ENCODE results near the gene MAPK6.
"Not testable (repeated sequence)": the region's sequence is repeated elsewhere in the genome, so short reads cannot be mapped to it uniquely, and the experiment has no call there.

Gene MAPK6

DNA sequence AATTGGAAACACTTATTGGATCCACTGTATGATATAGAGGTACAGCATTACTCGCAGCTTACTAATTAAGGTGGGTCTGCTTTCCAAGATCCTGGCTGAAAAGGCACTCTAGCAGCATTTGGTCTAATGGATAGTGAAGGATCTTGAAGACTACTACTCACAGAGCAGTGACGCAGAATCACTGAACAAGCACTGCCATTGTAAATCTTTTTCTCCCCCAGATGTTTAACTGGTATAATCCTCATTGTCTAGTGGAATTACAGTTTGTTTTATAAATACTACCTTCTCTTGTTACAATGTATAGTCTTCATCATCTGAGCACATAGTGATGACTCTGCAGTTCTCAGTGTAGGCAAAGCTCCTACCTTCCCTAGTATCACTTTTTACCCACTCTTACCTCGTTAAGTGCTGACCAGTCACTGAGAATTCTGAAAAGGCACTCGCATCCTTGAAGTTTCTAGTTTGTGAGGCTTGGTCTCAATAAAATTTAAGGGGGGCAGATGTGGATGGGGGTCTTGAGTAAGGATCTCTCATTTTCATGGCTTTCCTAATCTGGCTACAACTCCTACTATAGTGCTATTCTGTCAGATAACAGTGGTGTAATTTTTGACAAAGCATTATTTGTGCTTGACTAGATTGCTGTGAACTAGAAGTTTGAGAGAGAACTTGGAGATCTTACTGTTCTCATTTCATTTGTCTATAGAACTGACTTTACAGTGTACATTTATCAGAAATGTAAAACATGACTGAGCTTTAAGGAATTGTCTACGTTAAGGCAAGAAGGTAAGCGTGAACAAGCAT is 23.2 kb downstream of the MAPK6 start:
- DNase-seq: no peak

DNA sequence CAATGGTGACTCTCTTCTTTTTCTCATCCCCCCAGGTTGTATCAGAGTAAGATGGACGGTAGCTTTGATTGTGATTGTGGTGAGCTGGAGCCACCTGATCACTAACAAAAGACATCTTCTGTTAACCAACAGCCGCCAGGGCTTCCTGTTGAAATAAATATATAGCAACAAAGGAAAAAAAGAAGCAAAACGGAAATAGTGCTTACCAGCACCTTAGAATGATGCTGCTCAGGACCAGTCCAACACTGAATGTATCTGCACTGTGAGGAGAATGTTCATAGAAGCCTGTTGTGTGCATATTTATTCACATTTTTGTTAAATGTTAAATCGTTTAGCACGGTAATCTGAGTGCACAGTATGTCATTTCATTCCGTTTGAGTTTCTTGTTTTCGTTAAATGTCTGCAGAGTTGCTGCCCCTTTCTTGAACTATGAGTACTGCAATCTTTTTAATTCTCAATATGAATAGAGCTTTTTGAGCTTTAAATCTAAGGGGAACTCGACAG is 26.8 kb downstream of the MAPK6 start:
- DNase-seq: peak in 3 of 5 experiments; percentile 26 to 89 (median 57)

DNA sequence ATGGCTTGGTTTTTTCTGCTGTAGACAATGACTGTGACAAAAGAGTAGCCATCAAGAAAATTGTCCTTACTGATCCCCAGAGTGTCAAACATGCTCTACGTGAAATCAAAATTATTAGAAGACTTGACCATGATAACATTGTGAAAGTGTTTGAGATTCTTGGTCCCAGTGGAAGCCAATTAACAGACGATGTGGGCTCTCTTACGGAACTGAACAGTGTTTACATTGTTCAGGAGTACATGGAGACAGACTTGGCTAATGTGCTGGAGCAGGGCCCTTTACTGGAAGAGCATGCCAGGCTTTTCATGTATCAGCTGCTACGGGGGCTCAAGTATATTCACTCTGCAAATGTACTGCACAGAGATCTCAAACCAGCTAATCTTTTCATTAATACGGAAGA is 27.5 kb downstream of the MAPK6 start:
- DNase-seq: not testable (repeated sequence)

DNA sequence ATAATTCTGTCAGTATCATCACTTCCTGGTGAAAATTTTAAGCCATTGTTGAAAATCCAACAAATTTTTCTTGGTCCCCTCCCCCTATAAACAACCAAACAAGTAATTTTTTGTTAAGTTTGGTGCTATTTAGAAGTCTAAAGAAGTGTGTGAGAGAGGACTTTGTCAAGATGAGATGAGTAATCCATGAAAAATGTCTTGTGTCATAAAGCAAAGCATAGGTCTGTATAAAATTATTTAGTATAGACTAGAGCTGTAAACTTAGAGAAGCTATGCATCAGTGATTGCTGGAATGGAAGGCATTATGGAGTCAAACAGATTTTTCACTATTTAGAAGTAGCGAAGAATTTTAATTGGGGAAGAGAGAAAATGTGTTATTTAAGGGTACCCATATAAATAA is 31.4 kb downstream of the MAPK6 start:
- DNase-seq: no peak

DNA sequence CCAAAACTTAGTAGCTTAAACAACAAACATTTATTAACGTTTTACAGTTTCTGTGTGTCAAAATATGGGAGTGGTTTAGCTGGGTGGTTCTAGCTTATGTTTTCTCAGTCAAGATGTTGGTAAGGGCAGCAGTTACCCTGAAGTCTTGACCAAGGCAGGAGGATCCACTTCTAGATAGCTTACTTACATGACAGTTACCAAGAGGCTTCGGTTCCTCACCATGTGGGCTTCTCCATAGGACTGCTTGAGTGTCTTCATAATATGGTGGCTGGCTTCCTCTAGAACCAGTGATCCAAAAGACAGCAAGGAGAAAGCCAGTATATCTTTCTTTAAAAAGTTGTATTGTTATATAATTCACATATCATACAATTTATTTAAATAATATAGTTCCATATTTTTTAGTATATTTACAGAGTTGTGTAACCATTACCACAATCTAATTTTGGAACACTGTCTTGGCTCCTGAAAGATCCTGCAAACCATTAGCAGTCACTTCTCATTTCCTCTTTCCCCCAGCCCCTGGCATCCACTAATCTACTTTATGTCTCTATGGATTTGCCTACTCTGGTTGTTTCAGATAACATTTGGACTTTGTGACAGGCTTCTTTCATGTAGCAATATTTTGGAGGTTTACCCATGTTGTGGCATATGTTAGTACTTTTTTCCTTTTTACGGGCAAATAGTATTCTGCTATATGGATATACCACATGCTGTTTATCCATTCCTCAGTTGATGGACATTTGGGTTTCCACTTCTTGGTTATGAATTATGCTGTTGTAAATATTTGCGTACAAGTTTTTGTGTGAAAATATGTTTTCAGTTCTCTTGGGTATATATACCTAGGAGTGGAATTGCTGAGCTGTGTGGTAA is 33.3 kb downstream of the MAPK6 start:
- no peak for DNase-seq

DNA sequence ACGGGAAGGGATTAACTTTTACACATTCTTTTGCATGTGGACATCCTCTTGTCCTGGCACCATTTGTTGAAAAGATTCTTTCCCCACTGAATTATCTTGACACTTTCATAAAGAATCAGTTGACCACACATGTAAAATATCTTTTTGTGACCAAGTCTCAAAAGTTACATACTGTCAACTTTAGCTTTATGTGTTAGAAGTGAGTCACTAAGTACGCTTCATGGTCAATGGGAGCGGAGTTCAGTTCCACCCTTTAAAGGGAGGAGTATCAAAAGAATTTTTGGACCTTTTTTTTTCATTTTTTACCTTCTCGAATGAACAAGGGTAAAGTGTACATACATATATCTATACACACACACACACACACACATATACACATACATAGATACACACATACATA is 35.4 kb downstream of the MAPK6 start:
- no peak for DNase-seq

DNA sequence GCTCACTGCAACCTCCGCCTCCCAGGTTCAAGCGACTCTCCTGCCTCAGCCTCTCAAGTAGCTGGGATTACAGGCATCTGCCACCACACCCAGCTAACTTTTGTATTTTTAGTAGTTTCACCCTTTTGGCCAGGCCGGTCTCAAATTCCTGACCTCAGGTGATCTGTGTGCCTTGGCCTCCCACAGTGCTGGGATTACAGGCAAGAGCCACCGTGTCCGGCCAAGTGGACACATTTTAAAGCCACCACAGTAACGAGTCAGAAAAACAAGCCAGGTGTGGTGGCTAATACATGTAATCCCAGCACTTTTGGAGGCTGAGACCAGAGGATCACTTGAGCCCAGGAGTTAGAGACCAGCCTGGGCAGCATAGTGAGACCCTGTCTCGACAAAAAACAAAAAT is 35.8 kb downstream of the MAPK6 start:
- DNase-seq: not testable (repeated sequence)

DNA sequence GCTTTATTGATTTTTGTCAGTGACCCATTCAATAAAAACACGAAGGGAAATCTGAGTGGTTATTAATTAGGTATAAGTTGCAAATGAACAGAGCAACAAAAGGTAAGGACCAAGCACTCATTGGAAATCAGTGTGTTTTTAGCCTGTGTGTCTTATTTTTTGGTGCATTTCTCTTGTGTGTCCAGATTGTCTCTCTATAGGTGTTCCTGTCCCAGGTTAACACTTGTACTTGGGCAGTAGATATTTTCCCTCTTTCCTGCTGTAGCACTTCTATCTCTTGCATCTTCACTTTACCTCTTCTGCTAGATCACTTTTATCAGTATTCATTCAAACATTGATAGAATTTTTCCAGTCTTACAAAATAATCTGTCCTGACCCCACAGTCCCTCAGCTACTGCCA is 37.0 kb downstream of the MAPK6 start:
- DNase-seq: no peak

DNA sequence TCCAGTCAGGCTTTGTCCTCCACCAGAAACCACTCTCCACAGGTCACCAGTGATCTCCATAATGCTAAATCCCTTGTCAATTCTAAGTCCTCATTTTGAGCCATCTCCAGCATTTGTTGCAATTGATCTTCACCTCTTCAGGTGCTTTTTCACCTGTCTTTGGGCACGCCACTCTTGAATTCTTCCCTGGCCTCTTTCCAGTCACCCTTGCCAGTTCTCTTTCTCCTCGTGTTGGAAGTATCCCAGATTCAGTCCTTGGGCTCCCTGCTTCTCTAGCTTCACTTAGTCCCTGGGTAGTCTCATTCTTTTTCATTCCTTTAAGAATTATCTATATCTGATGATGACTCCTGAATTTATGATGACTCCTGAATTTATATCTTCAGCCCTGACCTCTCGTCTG is 37.5 kb downstream of the MAPK6 start:
- DNase-seq: no peak

DNA sequence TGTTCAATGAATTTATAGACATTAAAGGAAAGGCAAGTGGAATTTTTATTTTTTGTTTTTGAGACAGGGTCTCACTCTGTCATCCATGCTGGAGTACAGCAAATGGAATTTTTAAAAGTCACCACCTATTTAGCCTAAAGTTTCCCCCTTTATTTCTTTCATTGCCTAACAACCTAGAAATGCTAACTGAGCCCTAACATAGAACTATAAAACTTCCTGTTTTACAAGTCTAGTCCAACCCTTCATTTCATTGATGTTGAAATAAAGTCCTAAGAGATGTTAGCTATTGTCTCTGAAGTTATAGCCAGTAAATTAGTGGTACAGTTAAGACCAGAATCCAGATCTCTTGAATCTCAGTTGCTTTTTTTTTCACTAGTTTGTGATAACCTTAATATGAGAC is 39.0 kb downstream of the MAPK6 start:
- DNase-seq: no peak

DNA sequence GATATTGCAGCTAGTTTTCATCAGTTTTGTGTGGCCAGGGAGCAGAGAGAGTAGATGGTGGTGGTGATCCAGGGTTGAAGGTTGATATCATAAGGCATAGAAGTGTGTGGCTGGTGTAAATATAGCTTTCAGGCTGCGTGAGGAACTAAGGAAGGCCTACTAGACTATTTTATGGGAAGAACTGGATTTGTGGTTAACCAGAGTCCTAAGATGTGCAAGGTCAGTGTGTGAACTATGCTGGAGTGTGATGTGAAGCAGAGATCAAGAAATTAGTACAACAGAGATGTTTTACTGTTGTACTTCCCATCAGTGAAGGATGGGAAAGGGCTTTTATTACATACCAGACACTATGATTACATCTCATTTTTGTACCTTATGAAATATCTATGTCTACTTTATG is 41.5 kb downstream of the MAPK6 start:
- no peak for DNase-seq

DNA sequence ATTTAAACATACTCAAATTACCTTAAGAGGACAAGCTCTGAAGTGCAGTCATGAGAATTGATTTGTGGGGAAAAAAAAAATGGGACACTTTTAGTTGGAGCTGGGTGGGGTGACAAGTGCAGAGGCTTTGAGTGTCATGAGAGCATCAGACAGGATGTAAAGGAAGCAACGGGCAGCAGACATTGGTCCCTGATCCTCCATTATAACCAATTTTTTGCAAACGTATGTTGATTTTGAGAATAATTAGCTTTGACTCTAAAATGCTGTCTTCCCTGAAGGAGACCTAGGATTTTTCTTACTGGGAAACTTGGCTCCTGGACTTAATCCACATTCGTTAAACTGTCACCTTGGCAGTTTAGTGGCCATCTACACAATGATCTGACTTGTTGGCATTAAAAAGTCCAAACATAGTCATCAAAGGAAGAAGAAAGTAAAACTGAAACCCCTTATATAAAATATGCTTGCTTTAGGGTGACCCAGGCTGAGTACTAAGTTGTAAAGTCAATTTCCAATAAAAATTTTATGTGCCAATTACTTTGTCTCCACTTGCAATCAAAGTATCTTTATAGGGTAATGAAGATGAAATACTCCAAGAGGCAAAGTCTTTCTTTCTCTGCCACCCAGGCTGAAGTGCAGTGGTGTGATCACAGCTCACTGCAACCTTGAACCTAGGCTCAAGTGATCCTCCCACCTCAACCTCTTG is 48.0 kb downstream of the MAPK6 start:
- DNase-seq: peak in 1 of 5 experiments; percentile 27

DNA sequence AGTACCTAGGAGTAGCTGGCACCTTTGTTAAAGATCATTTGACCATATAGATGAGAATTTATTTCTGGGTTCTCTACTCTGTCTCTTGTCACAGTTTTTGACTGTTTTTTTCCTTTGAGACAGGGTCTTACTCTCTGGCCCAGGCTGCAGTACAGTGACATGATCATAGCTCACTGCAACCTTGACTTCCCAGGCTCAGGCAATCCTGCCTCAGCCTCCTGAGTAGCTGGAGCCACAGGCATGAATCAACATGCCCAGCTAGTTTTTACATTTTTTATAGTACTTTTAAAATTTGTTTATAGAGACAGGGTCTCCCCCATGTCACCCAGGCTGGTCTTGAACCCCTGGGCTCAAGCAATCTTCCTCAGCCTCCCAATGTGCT is 48.5 kb downstream of the MAPK6 start:
- DNase-seq: no peak

DNA sequence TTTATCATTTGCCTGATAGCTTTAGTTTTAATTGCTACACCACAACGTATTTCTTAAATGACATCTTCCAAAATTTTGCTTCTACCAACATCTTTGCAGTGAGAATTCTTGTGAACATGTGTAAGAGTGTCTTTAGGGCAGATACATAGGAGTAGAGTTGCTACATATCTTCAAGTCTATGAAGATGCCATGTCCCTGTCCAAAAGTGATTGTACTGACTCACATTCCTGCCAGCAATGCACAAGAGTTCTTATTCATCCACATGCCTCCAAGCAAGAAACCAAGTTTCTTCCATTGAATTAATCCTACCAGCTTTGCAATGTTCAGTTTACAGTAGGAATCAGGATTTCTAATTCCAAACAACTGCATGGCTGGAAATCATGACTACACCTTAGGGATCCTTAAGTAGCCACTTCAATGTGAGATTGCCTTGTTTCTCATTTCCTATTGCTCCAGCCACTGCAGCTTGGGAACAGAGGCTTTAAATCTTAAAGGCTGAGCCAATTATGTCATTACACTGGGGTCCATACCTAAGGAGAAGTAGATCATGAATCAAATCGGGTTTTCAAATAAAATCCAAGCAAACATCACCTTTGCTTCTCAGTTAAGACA is 49.1 kb downstream of the MAPK6 start:
- no peak for DNase-seq

DNA sequence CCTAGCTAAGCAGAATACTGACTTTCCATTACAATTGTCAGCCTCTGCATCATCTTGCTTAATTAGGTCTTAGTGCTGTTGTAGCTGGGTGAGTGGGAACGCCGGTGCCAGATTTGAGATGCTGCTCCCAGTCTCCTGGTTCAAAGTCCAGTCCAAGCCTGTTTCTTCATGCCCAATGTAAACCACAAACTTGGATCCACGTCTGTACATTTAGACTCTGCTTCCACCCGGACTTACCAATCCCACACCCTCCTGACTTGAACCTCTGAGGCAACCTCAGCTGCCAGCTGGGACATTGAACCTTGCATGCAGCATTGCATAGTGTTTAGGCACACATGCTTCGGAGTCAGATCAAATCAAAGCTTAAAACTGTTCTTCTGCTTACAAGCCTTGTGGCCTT is 50.5 kb downstream of the MAPK6 start:
- no peak for DNase-seq

DNA sequence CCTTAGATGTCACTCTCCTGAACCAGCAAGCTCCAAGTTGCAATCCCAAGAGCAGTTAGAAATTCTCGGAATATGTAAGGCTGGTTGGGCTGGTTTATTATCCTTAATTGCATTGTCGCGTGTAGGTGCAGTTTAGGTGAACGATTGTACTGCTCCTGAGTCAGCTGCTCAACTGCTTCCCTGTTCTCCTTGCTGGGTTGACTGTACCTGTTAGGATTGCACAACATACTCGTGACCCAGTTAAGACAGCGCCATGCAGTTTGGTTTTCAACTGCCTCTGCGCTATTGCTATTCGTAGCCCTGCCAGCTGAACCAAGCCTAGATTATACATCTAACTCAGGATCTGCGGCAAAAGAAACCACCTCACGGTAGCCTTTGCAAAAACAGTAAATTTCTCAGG is 52.6 kb downstream of the MAPK6 start:
- no peak for DNase-seq

DNA sequence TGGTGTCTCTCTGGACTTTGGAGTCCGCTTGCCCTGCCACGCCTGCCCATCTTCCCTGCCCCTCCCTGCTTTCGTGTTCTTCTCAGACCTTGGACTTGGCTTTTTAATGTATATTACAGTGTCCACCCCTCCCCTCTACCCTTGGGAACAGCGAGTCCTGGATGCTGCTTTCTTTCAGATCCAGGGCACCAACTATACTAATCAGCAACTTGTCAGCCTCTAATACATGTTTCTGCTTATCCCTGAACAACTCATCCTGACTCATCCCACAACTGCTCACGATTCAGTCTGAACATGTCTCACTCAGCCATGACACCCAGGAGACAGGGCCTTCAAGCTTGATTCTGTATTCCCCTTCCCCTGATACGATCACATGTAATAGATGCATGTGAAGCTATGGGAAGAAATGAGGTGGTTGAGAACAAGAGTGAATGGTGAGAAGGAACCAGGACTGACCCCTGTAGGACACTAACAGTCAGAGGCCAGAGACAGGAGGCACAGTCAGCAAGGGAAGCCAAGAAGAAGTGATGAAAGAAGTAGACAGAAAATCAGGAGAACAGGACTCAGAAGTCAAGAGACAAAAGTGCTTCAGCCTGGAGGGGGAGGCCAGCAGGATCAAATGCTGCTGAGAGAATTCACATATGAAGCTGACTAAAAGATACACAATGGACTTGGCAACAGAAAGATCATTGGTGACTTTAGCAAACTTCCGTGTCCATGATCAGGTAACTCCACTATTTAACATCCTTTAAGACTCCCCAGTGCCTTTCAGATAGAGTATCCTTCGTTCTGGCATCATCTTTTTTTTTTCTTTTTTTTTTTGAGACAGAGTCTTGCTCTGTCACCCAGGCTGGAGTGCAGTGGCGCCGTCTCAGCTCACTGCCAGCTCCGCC is 58.1 kb downstream of the MAPK6 start:
- peak in 1 of 5 experiments; percentile 41 for DNase-seq

DNA sequence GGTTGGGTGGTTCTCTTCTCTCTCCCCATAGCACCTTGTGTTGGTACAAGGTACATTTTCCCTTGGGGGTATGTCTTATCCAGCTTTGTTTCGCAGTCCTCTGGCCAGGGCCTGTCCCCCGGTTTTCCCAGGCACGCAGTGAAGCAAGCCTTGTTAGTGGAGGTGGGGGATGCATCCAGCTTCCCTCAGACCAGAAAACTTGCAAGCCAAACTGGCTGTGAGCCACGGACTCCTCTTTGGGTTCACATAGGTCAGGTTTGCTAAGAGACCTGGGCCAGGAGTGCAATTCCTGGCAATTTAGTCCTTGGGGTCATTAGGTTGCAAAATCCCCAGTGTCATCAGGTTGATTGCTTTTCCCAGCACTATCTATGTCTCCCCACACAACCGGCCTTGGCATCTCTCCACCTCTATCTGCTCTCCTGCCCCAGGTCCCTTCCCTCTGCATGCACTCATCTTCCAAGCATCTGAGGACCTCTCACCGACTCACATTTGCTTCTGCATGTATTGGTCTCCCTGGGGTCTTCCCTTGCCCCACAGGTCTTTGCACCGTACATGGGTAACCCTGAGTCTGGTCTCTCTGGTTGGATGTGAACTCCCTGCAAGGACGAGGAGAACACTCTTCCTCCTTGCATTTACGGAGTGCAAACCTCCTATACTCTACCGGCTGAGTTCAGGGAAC is 59.3 kb downstream of the MAPK6 start:
- DNase-seq: no peak

DNA sequence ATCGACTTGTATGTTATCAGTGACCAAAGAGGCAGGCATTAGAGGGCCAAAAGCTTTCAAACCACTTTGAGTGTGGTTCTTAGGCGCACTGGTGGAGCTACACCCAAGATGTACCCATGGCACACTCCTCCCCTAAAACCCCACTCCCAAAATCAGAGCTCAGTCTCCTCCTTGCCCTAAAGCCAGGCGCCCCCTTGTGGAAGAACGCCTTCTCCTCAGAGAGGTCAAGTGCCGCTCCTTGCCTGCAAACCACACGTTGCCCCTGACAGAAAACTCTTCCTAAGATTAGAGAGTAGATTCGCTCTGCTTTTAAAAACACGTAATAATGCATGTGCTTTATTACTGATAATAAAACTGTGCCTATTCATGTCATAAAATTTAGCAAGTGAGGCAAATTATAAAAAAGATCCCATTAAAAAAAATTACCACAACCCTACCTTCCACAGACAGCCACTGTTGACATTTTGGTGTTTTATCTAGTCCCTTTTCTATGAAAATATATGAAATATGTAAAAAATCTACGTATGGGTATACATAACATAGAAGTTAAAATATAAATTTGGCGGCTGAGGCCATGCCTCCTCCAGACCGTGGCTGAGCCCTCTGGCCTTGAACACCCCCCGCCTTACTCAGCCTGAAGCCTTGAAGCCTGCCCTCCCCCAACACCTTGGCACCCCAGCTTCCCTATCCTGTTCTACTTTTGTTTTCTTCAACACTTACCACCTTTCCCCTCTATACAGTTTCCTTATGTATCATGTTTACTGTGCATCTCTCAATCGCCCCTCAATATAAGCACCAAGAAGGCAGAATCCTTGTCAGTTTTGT is 60.1 kb downstream of the MAPK6 start:
- peak; percentile 43 to 81 (median 76) for DNase-seq

DNA sequence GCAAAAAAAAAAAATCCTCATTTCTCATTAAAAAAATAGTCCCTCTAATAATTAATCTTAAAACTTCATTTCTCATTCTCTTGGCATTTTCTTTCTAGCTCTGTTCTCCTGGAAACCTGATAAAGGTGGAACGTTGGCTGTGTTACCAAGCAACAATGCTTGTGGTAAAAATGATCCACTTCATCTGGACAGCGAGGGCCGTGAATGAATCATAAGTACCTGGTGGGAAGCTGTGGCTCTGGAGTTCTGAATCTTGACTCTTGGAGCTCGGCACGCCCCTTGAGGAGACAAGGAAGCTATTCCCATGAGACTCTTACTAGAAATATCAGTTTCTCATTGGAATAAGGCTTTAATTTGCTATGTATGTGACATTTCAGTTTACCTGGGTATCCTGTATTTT is 61.0 kb downstream of the MAPK6 start:
- DNase-seq: no peak

Data from T-helper 2 cell (primary cell).